Measurements from ENCODE around the gene CTPS2.
"Not testable (repeated sequence)": the region's sequence is repeated elsewhere in the genome, so short reads cannot be mapped to it uniquely, and the experiment has no call there.

Gene CTPS2

DNA sequence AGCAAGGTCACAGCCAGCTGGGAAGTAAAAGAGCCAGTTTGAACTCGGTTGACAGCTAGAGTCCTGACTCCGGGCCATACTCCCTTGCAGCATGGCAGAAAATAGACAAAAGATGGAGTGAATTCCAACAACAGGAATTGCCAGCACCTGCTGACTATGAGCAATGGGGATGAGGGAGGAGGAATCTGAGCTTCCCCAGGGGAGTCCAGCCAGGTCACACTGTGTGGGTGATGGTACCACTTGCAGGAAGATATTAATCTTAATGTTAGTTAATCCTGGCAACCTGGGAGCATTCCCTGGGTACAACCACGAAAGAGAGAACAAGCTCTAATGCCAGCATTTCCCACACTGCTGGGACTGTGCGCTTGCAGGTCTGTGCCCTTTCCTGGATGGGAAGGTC is 110.6 kb downstream of the CTPS2 start:
- DNase-seq = no peak

DNA sequence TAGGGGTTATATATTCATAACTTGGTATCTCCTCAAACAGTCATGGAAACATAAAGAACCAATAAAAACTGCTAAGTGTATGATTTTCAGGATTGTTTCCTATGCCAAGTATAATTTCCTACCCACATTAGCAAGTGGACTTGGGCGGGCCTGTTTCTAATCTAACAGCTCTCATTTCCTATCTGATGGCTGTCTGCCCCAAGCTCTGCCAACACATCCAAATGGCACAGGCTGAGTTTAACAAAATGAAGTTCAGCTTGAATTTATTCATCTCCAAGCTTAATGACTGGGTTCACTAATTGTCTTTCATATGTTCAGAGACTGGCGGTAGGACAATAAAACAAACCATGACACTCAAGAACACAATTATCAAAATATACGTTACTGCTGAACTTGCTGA is 118.0 kb downstream of the CTPS2 start:
- DNase-seq = no peak

- DNase-seq = no peak
These were observed 118.7 kb downstream of the CTPS2 start for GRCh38 chrX:16593801-16594200.

DNA sequence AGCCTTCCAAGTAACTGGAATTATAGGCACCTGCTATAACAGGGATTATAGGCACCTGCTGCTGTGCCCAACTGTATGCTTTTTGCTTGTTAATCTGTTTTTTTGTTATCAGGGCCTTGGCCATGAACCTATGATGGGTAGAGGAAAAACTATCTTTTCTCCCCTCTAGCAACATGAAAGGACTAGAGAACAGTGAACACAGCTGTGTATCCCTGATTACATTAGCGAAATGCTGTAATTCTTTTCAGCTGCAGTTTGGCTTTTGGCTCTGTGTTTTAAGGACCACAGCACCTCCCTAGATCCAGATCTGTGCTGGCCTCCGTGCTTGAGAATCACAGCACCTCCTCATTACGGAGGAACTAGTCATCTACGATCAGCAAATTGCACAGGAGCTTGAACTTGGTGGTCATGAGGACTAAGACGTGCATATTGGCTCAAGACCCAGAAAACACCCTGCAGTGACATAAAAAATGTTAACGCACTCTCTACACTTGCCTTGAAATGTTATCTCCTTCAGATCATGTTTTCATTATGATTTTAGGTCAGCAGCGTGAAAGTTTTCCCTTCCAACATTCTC is 120.2 kb downstream of the CTPS2 start:
- DNase-seq = no peak

GRCh38 chrX:16589826-16590225 is 122.6 kb downstream of the CTPS2 start:
- no peak for DNase-seq

DNA sequence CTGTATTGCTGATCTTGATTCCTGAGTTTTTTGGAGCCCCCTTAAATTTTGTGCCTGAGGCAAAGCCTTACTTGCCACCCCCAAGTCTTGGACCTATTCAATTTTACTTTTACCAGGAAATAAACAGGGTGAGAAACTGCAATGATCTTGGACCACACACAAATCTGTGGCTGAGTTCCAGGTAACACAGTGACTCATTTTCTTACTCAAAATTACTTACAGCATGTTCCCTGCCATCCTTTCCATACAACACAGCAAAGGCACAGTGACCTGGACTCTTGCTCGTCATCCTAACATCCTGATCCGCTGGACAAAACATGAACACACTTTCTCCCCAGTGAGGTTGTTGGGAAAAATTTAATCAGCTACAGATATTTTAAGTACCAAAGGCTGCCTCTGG is 123.3 kb downstream of the CTPS2 start:
- no peak for DNase-seq

DNA sequence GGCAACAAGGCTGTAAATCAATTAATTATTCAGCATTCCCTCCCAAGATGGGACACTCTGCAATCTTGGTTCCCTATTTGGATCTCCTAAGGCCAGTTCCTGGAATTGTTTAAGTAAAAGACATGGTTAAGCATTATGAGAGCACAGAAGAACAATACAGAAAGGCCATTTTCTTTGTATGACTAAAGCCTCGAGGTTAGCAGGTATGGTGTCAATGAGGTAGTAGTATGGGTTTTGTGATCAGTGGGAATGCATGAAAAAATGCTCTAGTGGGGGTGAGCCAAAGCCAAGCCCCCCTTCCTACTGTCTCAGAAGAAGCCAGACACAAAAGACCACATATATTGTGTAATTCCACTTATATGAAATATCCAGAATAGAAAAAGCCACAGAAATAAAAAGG is 124.2 kb downstream of the CTPS2 start:
- DNase-seq = no peak

DNA sequence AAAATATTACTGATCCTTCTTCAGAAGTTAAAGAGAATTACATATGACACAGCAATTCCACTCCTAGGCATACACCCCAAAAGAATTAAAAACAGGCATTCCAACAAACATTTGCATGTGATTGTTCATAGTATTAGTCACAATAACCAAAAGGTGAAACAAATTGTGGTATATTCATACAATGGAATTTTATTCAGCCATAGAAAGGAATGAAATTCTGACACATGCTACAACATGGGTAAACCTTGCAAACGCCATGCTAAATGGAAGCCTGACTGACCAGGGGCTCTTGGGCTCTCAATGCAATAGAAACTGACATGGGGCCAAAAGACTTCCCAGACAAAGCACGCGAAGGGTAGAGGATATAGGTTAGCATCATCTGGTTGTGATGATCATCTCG is 124.6 kb downstream of the CTPS2 start:
- DNase-seq = no peak

- DNase-seq = no peak
These were observed 125.9 kb downstream of the CTPS2 start for GRCh38 chrX:16586377-16587112.

DNA sequence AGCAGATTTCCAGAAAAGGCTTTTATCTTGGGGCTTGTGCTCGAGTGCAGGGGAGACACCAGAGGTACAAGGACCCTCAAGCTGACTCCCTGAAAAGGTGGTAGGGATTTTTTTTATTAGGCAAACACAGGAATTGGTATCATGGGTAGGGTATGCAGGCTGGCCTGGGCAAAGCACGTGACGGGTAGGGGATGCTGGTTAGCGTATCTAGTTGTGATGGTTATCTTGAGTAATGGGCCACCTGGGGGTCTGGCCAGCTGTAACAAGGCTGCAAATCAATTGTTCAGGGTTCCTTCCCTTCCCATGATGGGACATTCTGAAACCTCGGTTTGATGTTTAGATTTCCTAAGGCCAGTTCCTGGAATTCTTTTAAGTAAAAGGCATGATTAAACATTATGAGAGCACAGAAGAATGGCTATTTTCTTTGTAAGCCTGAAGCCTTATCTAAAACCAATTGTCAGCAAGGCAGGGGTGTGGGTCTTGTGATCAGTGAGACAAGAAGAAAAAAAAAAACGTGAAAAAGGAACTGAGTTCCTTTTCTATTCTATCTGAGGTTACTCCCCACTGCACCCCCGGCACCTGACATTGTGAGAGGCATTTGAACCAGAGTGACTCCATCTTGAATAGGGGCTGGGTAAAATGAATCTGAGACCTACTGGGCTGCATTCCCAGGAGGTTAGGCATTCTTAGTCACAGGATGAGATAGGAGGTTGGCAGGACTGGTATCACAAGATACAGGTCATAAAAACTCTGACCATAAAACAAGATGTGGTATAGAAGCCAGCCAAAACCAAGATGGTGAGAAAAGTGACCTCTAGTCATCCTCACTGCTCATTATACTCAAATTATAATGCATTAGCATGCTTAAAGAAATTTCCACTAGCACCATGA is 126.7 kb downstream of the CTPS2 start:
- DNase-seq = no peak

DNA sequence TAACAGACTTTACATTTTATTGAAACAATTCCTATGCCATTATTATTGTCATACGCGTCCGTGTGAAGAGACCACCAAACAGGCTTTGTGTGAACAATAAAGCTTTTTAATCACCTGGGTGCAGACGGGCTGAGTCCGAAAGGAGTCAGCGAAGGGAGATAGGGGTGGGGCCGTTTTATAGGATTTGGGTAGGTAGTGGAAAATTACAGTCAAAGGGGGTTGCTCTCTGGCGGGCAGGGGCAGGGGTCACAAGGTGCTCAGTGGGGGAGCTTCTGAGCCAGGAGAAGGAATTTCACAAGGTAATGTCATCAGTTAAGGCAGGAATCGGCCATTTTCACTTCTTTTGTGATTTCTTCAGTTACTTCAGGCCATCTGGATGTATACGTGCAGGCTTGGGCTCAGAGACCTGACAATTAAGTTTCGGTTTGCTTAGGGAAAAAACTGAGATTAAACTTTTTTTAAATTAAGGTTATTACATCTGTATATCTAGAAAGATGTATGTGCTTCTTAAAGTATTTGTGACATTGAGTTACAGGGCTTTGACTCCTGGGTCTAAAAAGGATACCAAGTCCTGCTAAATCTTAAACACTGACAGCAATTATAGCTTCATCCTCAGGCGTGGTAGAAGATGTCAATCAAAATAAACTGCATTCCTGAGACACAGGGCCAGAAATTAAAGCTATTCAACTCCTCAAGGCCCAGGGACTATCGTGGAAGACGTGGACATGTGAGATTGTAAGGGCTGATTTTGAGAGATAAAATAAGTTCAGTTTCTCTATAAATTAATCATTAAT is 132.3 kb downstream of the CTPS2 start:
- not testable (repeated sequence) for DNase-seq

GRCh38 chrX:16579517-16579916 is 133.0 kb downstream of the CTPS2 start:
- DNase-seq = no peak

GRCh38 chrX:16578218-16578617 is 134.3 kb downstream of the CTPS2 start:
- no peak for DNase-seq

GRCh38 chrX:16577483-16578029 is 134.9 kb downstream of the CTPS2 start:
- no peak for DNase-seq

DNA sequence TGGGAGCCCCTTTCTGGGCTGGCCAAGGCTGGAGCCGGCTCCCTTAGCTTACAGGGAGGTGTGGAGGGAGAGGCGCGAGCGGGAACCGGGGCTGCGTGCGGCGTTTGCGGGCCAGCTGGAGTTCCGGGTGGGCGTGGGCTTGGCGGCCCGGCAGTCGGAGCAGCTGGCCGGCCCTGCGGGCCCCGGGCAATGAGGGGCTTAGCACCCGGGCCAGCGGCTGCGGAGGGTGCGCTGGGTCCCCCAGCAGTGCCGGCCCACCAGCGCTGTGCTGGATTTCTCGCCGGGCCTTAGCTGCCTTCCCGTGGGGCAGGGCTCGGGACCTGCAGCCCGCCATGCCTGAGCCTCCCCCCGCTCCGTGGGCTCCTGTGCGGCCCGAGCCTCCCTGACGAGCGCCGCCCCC is 137.1 kb downstream of the CTPS2 start:
- not testable (repeated sequence) for DNase-seq

GRCh38 chrX:16573781-16574180 is 138.7 kb downstream of the CTPS2 start:
- DNase-seq = no peak

- DNase-seq = no peak
These were observed 144.8 kb downstream of the CTPS2 start for GRCh38 chrX:16567681-16568080.

DNA sequence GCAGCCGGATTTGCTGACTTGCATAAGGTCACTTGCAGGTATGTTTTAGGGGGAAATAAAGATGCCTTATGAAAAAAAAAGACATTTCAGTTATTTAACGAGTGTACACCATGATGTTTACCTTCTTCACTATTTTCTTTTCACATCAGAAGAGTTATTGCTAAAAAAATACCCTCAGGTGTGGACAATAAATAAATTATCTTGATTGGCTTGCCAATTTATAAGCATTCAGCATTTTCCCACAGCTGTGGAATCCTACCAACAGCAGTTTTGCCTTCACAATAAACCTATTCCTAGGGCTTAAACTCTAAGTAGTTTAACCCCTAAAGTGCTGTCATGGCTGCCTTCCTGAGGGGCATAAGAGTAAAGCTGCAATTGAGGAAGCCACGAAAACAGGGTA is 145.9 kb downstream of the CTPS2 start:
- no peak for DNase-seq

DNA sequence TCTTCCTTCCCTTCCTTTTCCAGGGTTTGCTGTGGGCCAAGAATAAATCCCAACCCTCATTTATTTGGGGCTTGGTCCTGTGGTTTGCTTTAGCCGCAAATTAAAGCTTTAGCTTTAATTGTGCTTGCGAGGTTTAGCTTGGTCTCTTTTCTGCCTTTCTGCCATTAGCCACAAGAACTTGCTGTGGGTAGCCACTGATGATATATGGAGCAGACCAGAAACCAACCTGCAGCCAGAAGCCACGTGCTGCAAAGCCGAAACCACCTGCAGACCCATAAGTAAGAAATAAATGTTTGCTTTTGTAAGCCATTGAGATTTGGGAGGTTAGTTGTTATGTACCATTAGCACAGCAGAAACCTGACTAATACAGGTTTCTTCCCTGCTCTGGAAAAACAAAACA is 152.3 kb downstream of the CTPS2 start:
- no peak for DNase-seq

DNA sequence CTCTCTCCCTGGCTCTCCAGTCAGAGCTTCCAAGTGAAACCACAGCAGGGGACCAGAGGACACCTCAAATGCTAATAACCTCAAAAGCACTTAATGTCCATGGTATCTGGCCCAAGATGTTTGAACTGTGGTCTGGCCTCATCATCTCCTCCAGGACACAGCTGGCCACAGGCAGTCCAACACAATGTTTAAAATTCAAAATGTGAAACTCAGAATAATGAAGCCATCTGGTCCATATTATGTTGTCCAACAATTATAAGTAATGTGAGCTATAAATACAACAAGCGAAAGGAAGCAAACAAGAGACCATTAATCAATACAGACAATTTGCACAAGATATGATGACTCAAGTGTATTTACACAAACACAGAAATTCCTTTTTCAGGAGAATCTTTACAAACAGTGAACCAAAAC is 153.3 kb downstream of the CTPS2 start:
- no peak for DNase-seq

DNA sequence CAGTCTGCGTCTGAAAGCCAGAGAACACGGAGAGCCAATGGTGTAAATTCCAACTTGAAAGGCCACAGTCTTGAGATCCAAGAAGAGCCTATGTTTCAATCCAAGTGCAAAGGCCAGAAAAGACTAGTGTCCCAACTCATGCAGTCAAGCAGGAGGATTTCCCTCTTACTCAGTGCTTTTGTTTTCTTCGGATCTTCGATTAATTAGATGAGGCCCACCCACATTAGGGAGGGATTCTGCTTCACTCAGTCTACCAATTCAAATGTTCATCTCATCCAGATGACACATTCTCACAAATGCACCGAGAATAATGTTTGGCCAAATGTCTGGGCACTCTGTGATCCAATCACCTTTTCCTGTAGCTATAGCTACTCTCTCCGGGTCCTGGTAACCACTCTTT is 154.0 kb downstream of the CTPS2 start:
- no peak for DNase-seq

- DNase-seq = no peak
These were observed 159.9 kb downstream of the CTPS2 start for GRCh38 chrX:16552546-16552945.

DNA sequence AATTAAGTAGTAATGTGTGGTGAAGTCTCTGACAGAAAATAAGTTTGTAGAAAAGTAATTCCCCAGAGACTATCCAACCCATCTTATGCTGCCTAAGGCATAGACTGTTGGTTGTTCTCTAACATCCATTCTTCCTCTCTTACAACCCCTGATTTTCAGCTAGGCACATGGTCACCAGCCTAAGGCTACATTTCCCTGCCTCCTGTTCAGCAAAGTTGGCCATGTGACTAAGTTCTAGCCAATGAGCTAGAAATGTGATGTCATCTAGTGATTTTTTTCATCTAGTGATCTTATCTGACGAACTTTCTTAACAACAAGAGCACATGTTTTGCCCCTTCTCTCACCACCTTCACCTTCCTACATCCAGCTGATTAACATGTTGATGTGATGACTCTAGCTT is 164.8 kb downstream of the CTPS2 start:
- no peak for DNase-seq
